GM18519 (cell line): ENCODE measurements around the gene FLNA.
"Not testable (repeated sequence)": the region's sequence is repeated elsewhere in the genome, so short reads cannot be mapped to it uniquely, and the experiment has no call there.

Source experiments
- ATAC-seq: cut with Tn5 transposase; IDR thresholded peaks from one replicate; pipeline ENCODE4 v1.9.1; 2021; ENCODE audit warnings: mild to moderate bottlenecking, moderate library complexity; ENCODE audit not compliant: unreplicated experiment, low FRiP score

The FLNA gene

GRCh38 chrX:154310616-154311536 is 63.6 kb downstream of the FLNA start:
- no peak for ATAC-seq

- ATAC-seq: no peak
These were observed 65.2 kb downstream of the FLNA start for GRCh38 chrX:154309041-154309775.

GRCh38 chrX:154308108-154308946 is 66.1 kb downstream of the FLNA start:
- ATAC-seq: no peak

GRCh38 chrX:154307202-154307601 is 67.2 kb downstream of the FLNA start:
- no peak for ATAC-seq

- no peak for ATAC-seq
These were observed 68.8 kb downstream of the FLNA start for GRCh38 chrX:154305541-154306205.

GRCh38 chrX:154304846-154305245 is 69.6 kb downstream of the FLNA start:
- ATAC-seq: no peak

- no peak for ATAC-seq
These were observed 71.0 kb downstream of the FLNA start for GRCh38 chrX:154303476-154303875.

GRCh38 chrX:154302998-154303397 is 71.4 kb downstream of the FLNA start:
- not testable (repeated sequence) for ATAC-seq

GRCh38 chrX:154300816-154301215 is 73.6 kb downstream of the FLNA start:
- ATAC-seq: no peak
